ENCODE results near the gene SCN10A. TPM values are rescaled to one million over a fixed set of nuclear protein-coding genes. Genes with fewer than 3 reads are reported as not detected.

The SCN10A gene
- total RNA-seq, 1 experiment from 2014 or later, result not detected

GRCh38 chr3:38826001-38826400 is 10.0 kb upstream of the SCN10A start:
- CTCF ChIA-PET, result no interaction called here
- Mint-ChIP-seq H3K27me3 (ENCODE audit: low read depth) (peaks cover 8% of the 10 kb centered on the region; the same call in 1 of the 2 replicates), H3K36me3 (no peaks in the 10 kb centered on the region), H3K9me3 (no peaks in the 10 kb centered on the region), H3K4me1 (peaks cover 6% of the 10 kb centered on the region), H3K27ac (no peak overlapping the region), H3K4me3 (no peak overlapping the region)
- POLR2A ChIA-PET, result interaction anchor here (0.9 kb wide), 1 partner anchor 98 kb away, joined by 3 read pairs; no protein-coding TSS in a partner anchor
- DNase-seq (ENCODE audit: low spot score) (no peak), ATAC-seq (no peak)
- TF ChIP-seq NR2C2 (CRISPR knock-in tag; IDR thresholded peaks at IDR 0.05) (no peak), MXD4 (CRISPR knock-in tag; IDR thresholded peaks at IDR 0.05; ENCODE audit: borderline replicate concordance) (no peak), FOXP4 (CRISPR knock-in tag; IDR thresholded peaks at IDR 0.05) (no peak), CREM (CRISPR knock-in tag; IDR thresholded peaks at IDR 0.05) (no peak), PRRX2 (CRISPR knock-in tag; IDR thresholded peaks at IDR 0.05) (no peak), JUN (CRISPR knock-in tag; IDR thresholded peaks at IDR 0.05) (no peak), ZSCAN18 (CRISPR knock-in tag; IDR thresholded peaks at IDR 0.05) (no peak), ELF4 (CRISPR knock-in tag; IDR thresholded peaks at IDR 0.05; ENCODE audit: low read depth) (no peak), ETV6 (CRISPR knock-in tag; IDR thresholded peaks at IDR 0.05) (no peak), SOX15 (CRISPR knock-in tag; IDR thresholded peaks at IDR 0.05) (no peak)

- ChIA-PET POLR2A (no interaction called here), CTCF (interaction anchor here (1.1 kb wide), 1 partner anchor 176 kb away, joined by 4 read pairs; no protein-coding TSS in a partner anchor)
- TF ChIP-seq AR (CRISPR knock-in tag; IDR thresholded peaks at IDR 0.05) (no peak), NR1H2 (CRISPR knock-in tag; IDR thresholded peaks at IDR 0.05) (no peak), TEAD4 (CRISPR knock-in tag; IDR thresholded peaks at IDR 0.05) (no peak), JAZF1 (CRISPR knock-in tag; IDR thresholded peaks at IDR 0.05) (no peak), USF2 (CRISPR knock-in tag; IDR thresholded peaks at IDR 0.05) (no peak), ZNF416 (CRISPR knock-in tag; IDR thresholded peaks at IDR 0.05) (no peak), NR2C2 (CRISPR knock-in tag; IDR thresholded peaks at IDR 0.05) (no peak), GTF2I (CRISPR knock-in tag; conservative IDR thresholded peaks at IDR 0.05) (no peak), ZNF281 (CRISPR knock-in tag; IDR thresholded peaks at IDR 0.05) (no peak), RELA (CRISPR knock-in tag; IDR thresholded peaks at IDR 0.05; ENCODE audit: borderline replicate concordance) (no peak)
- no peaks in the 10 kb centered on the region for H3K36me3 Mint-ChIP-seq
- peaks cover 6% of the 10 kb centered on the region for H3K4me1 Mint-ChIP-seq
- no peak overlapping the region for H3K27ac Mint-ChIP-seq
- H3K27me3 Mint-ChIP-seq (ENCODE audit: low read depth), result peaks cover 8% of the 10 kb centered on the region; the same call in 1 of the 2 replicates
- ATAC-seq (no peak), DNase-seq (ENCODE audit: low spot score) (no peak)
- H3K4me3 Mint-ChIP-seq, result no peak overlapping the region
- H3K9me3 Mint-ChIP-seq, result no peaks in the 10 kb centered on the region
Measured at GRCh38 chr3:38824349-38824748, 8.3 kb upstream of the SCN10A start.
